ENCODE results near the gene FRMD3.

FRMD3 gene

GRCh38 chr9:83448626-83449025 is 89.6 kb downstream of the FRMD3 start:
- Mint-ChIP-seq H3K27me3 (no peaks in the 10 kb centered on the region), H3K36me3 (ENCODE audit: low read depth) (no peaks in the 10 kb centered on the region), H3K4me1 (no peaks in the 10 kb centered on the region), H3K27ac (no peak overlapping the region), H3K4me3 (no peak overlapping the region), H3K9me3 (no peaks in the 10 kb centered on the region)
- DNase-seq (no peak), ATAC-seq (no peak)

- H3K27ac Mint-ChIP-seq, result no peak overlapping the region
- H3K4me3 Mint-ChIP-seq, result no peak overlapping the region
- no peaks in the 10 kb centered on the region for H3K9me3 Mint-ChIP-seq
- no peaks in the 10 kb centered on the region for H3K4me1 Mint-ChIP-seq
- H3K27me3 Mint-ChIP-seq, result no peaks in the 10 kb centered on the region
- no peak for ATAC-seq
- no peak for DNase-seq
- H3K36me3 Mint-ChIP-seq (ENCODE audit: low read depth), result no peaks in the 10 kb centered on the region
Measured at GRCh38 chr9:83447351-83447750, 90.8 kb downstream of the FRMD3 start.

- Mint-ChIP-seq H3K4me3 (no peak overlapping the region), H3K4me1 (no peaks in the 10 kb centered on the region), H3K9me3 (no peaks in the 10 kb centered on the region), H3K36me3 (ENCODE audit: low read depth) (no peaks in the 10 kb centered on the region), H3K27me3 (no peaks in the 10 kb centered on the region), H3K27ac (no peak overlapping the region)
- ATAC-seq, result no peak
- no peak for DNase-seq
Measured at GRCh38 chr9:83445703-83446265, 92.4 kb downstream of the FRMD3 start.

- DNase-seq (no peak), ATAC-seq (no peak)
- Mint-ChIP-seq H3K4me1 (no peaks in the 10 kb centered on the region), H3K4me3 (no peak overlapping the region), H3K9me3 (no peaks in the 10 kb centered on the region), H3K36me3 (ENCODE audit: low read depth) (no peaks in the 10 kb centered on the region), H3K27me3 (no peaks in the 10 kb centered on the region), H3K27ac (no peak overlapping the region)
Measured at GRCh38 chr9:83444110-83444509, 94.1 kb downstream of the FRMD3 start.

- ATAC-seq (no peak), DNase-seq (no peak)
- Mint-ChIP-seq H3K27ac (no peak overlapping the region), H3K4me1 (no peaks in the 10 kb centered on the region), H3K27me3 (no peaks in the 10 kb centered on the region), H3K4me3 (no peak overlapping the region), H3K9me3 (no peaks in the 10 kb centered on the region), H3K36me3 (ENCODE audit: low read depth) (no peaks in the 10 kb centered on the region)
Measured at GRCh38 chr9:83441390-83441789, 96.8 kb downstream of the FRMD3 start.

GRCh38 chr9:83440641-83441040 is 97.6 kb downstream of the FRMD3 start:
- Mint-ChIP-seq H3K9me3 (no peaks in the 10 kb centered on the region), H3K36me3 (ENCODE audit: low read depth) (no peaks in the 10 kb centered on the region), H3K27me3 (no peaks in the 10 kb centered on the region), H3K4me3 (no peak overlapping the region), H3K27ac (no peak overlapping the region), H3K4me1 (no peaks in the 10 kb centered on the region)
- ATAC-seq, result no peak
- no peak for DNase-seq

GRCh38 chr9:83435301-83435700 is 102.9 kb downstream of the FRMD3 start:
- no peak for DNase-seq
- no peaks in the 10 kb centered on the region for H3K4me1 Mint-ChIP-seq

GRCh38 chr9:83434254-83434653 is 103.9 kb downstream of the FRMD3 start:
- no peaks in the 10 kb centered on the region for H3K9me3 Mint-ChIP-seq
- no peak overlapping the region for H3K27ac Mint-ChIP-seq
- no peak for ATAC-seq
- no peak for DNase-seq
- no peaks in the 10 kb centered on the region for H3K36me3 Mint-ChIP-seq (ENCODE audit: low read depth)
- H3K27me3 Mint-ChIP-seq, result no peaks in the 10 kb centered on the region
- H3K4me1 Mint-ChIP-seq, result no peaks in the 10 kb centered on the region
- H3K4me3 Mint-ChIP-seq, result no peak overlapping the region

More at GRCh38 chr9:83435301-83435700, 102.9 kb downstream of the FRMD3 start:
- no peak overlapping the region for H3K4me3 Mint-ChIP-seq
- no peak overlapping the region for H3K27ac Mint-ChIP-seq
- no peaks in the 10 kb centered on the region for H3K36me3 Mint-ChIP-seq (ENCODE audit: low read depth)
- no peak for ATAC-seq
- H3K27me3 Mint-ChIP-seq, result no peaks in the 10 kb centered on the region
- no peaks in the 10 kb centered on the region for H3K9me3 Mint-ChIP-seq

GRCh38 chr9:83433846-83434245 is 104.4 kb downstream of the FRMD3 start:
- H3K36me3 Mint-ChIP-seq (ENCODE audit: low read depth), result no peaks in the 10 kb centered on the region
- H3K4me3 Mint-ChIP-seq, result no peak overlapping the region
- ATAC-seq (no peak), DNase-seq (no peak)
- H3K9me3 Mint-ChIP-seq, result no peaks in the 10 kb centered on the region
- no peaks in the 10 kb centered on the region for H3K27me3 Mint-ChIP-seq
- H3K27ac Mint-ChIP-seq, result no peak overlapping the region
- H3K4me1 Mint-ChIP-seq, result no peaks in the 10 kb centered on the region

- H3K4me3 Mint-ChIP-seq, result no peak overlapping the region
- no peaks in the 10 kb centered on the region for H3K4me1 Mint-ChIP-seq
- no peak for DNase-seq
- no peaks in the 10 kb centered on the region for H3K36me3 Mint-ChIP-seq (ENCODE audit: low read depth)
- H3K27ac Mint-ChIP-seq, result no peak overlapping the region
- no peaks in the 10 kb centered on the region for H3K9me3 Mint-ChIP-seq
- ATAC-seq, result no peak
- no peaks in the 10 kb centered on the region for H3K27me3 Mint-ChIP-seq
Measured at GRCh38 chr9:83432877-83433550, 105.2 kb downstream of the FRMD3 start.

- no peaks in the 10 kb centered on the region for H3K9me3 Mint-ChIP-seq
- no peak for ATAC-seq
- no peak for DNase-seq
- no peaks in the 10 kb centered on the region for H3K27me3 Mint-ChIP-seq
- no peaks in the 10 kb centered on the region for H3K4me1 Mint-ChIP-seq
- H3K4me3 Mint-ChIP-seq, result no peak overlapping the region
- H3K27ac Mint-ChIP-seq, result no peak overlapping the region
- no peaks in the 10 kb centered on the region for H3K36me3 Mint-ChIP-seq (ENCODE audit: low read depth)
Measured at GRCh38 chr9:83432104-83432627, 106.0 kb downstream of the FRMD3 start.

- H3K27me3 Mint-ChIP-seq, result no peaks in the 10 kb centered on the region
- no peaks in the 10 kb centered on the region for H3K36me3 Mint-ChIP-seq (ENCODE audit: low read depth)
- no peak for DNase-seq
- H3K9me3 Mint-ChIP-seq, result no peaks in the 10 kb centered on the region
- H3K4me3 Mint-ChIP-seq, result no peak overlapping the region
- no peak overlapping the region for H3K27ac Mint-ChIP-seq
- no peaks in the 10 kb centered on the region for H3K4me1 Mint-ChIP-seq
- no peak for ATAC-seq
Measured at GRCh38 chr9:83431101-83432060, 106.8 kb downstream of the FRMD3 start.

- ATAC-seq, result no peak
- H3K4me3 Mint-ChIP-seq, result no peak overlapping the region
- no peaks in the 10 kb centered on the region for H3K27me3 Mint-ChIP-seq
- no peak overlapping the region for H3K27ac Mint-ChIP-seq
- H3K9me3 Mint-ChIP-seq, result no peaks in the 10 kb centered on the region
- H3K4me1 Mint-ChIP-seq, result no peaks in the 10 kb centered on the region
- DNase-seq, result no peak
- no peaks in the 10 kb centered on the region for H3K36me3 Mint-ChIP-seq (ENCODE audit: low read depth)
Measured at GRCh38 chr9:83430681-83431080, 107.5 kb downstream of the FRMD3 start.

GRCh38 chr9:83429229-83429628 is 109.0 kb downstream of the FRMD3 start:
- Mint-ChIP-seq H3K4me3 (no peak overlapping the region), H3K36me3 (ENCODE audit: low read depth) (no peaks in the 10 kb centered on the region), H3K4me1 (no peaks in the 10 kb centered on the region), H3K9me3 (no peaks in the 10 kb centered on the region), H3K27me3 (no peaks in the 10 kb centered on the region), H3K27ac (no peak overlapping the region)
- ATAC-seq, result no peak
- DNase-seq, result no peak

- ATAC-seq, result no peak
- Mint-ChIP-seq H3K27me3 (no peaks in the 10 kb centered on the region), H3K27ac (no peak overlapping the region), H3K4me3 (no peak overlapping the region), H3K36me3 (ENCODE audit: low read depth) (no peaks in the 10 kb centered on the region), H3K4me1 (no peaks in the 10 kb centered on the region), H3K9me3 (no peaks in the 10 kb centered on the region)
- DNase-seq, result no peak
Measured at GRCh38 chr9:83425240-83425639, 113.0 kb downstream of the FRMD3 start.

Measured in activated naive CD8-positive, alpha-beta T cell treated with anti-CD3 and anti-CD28 coated beads, Interleukin-2, amount 50 U/mL, for 24 hours (primary cell).